Endodermal cell (in vitro differentiated cells): Measurements from ENCODE around the gene ZC3H12C. TPM values are rescaled to one million over a fixed set of nuclear protein-coding genes. Genes with fewer than 3 reads are reported as not detected.
"Not testable (repeated sequence)": the region's sequence is repeated elsewhere in the genome, so short reads cannot be mapped to it uniquely, and the experiment has no call there.

Source experiments
- DNase-seq: peaks from one replicate; pipeline ENCODE4 v3.0.0-alpha.2; 2017
- H3K27ac ChIP-seq: 2 replicates; pipeline ENCODE4 v1.5.1; 2013; ENCODE audit warnings: mild to moderate bottlenecking, low read depth, low read length, moderate library complexity
- H3K27me3 ChIP-seq: 2 replicates; pipeline ENCODE4 v1.6.1; 2013; ENCODE audit warnings: mild to moderate bottlenecking, low read length, moderate library complexity; ENCODE audit not compliant: insufficient read depth, control insufficient read depth, poor library complexity, severe bottlenecking
- H3K36me3 ChIP-seq: 2 replicates; pipeline ENCODE4 v1.7.0; 2013; ENCODE audit warnings: mild to moderate bottlenecking, low read length, moderate library complexity; ENCODE audit not compliant: control insufficient read depth, insufficient read depth
- H3K4me1 ChIP-seq: one replicate; pipeline ENCODE4 v1.7.0; 2013; ENCODE audit warnings: low read length; ENCODE audit not compliant: control insufficient read depth, insufficient read depth
- H3K4me3 ChIP-seq: 2 replicates; pipeline ENCODE4 v1.5.1; 2013; ENCODE audit warnings: mild to moderate bottlenecking, low read length, moderate library complexity
- H3K9ac ChIP-seq: 2 replicates; pipeline ENCODE4 v1.6.1; 2013; ENCODE audit warnings: mild to moderate bottlenecking, low read length, moderate library complexity; ENCODE audit not compliant: poor library complexity, severe bottlenecking; ENCODE audit errors: extremely low read depth
- H3K9me3 ChIP-seq: 2 replicates; pipeline ENCODE4 v1.6.1; 2013; ENCODE audit warnings: mild to moderate bottlenecking, low read length, moderate library complexity; ENCODE audit not compliant: control insufficient read depth
- H3K27ac Mint-ChIP-seq: 2 replicates; pipeline ENCODE4 v1.8.0; 2020; ENCODE audit warnings: mixed read lengths
- H3K27me3 Mint-ChIP-seq: 2 replicates; pipeline ENCODE4 v1.8.0; 2021; ENCODE audit warnings: mild to moderate bottlenecking, mixed read lengths; ENCODE audit not compliant: insufficient read depth
- H3K36me3 Mint-ChIP-seq: 2 replicates; pipeline ENCODE4 v1.8.0; 2020; ENCODE audit warnings: low read depth, mixed read lengths
- H3K4me1 Mint-ChIP-seq: 2 replicates; pipeline ENCODE4 v1.8.0; 2020; ENCODE audit warnings: mixed read lengths
- H3K4me3 Mint-ChIP-seq: 2 replicates; pipeline ENCODE4 v1.8.0; 2020; ENCODE audit warnings: mild to moderate bottlenecking, moderate library complexity, mixed read lengths
- H3K9me3 Mint-ChIP-seq: 2 replicates; pipeline ENCODE4 v1.8.0; 2020; ENCODE audit warnings: mild to moderate bottlenecking, mixed read lengths
- CTCF ChIP-seq: fragments of 200-600 bp; sonication (generic); conservative IDR thresholded peaks from 2 replicates; pipeline ENCODE4 v1.5.0; 2021; ENCODE audit warnings: antibody characterized with exemption, mild to moderate bottlenecking
- WGBS, 2 experiments: methylation state at CpG; one replicate each; pipeline versions ENCODE4 v1.1.5 to v1.1.7; 2013; ENCODE audit warnings: missing lambda C conversion rate in 2 of 2, mixed read lengths in 1 of 2; ENCODE audit not compliant: insufficient coverage in 1 of 2, insufficient read length in 1 of 2; 5-methylcytosine and 5-hydroxymethylcytosine counted together
- total RNA-seq, 2 donors: library from RNA; stranded (reverse); fragmentation: NEBNext Ultra II Directional in 1 of 2; extraction: Animal tissue kit (Norgen Biotek cat#: 25700) in 1 of 2; gene quantifications; 2 replicates in 1 of 2; 3 replicates in 1 of 2; pipeline ENCODE4 v1.2.1, GENCODE V29; 2021

ZC3H12C gene
- total RNA-seq, 2 donors from 2014 or later: 4.1 to 5.6 TPM

GRCh38 chr11:110062247-110062646, 30.9 kb upstream of the ZC3H12C start:
- Mint-ChIP-seq H3K27me3 (no peaks in the 10 kb centered on the region), H3K4me1 (no peaks in the 10 kb centered on the region)

GRCh38 chr11:110065189-110065588, 28.0 kb upstream of the ZC3H12C start:
- Histone ChIP-seq H3K36me3 (no peaks in the 10 kb centered on the region), H3K27me3 (no peaks in the 10 kb centered on the region), H3K27ac (no peak overlapping the region), H3K4me3 (no peak overlapping the region), H3K9me3 (no peaks in the 10 kb centered on the region), H3K4me1 (no peaks in the 10 kb centered on the region), H3K9ac (no peak overlapping the region)
- DNase-seq: no peak
- Mint-ChIP-seq H3K27me3 (no peaks in the 10 kb centered on the region), H3K27ac (no peak overlapping the region), H3K36me3 (no peaks in the 10 kb centered on the region), H3K4me3 (no peak overlapping the region), H3K4me1 (no peaks in the 10 kb centered on the region), H3K9me3 (no peaks in the 10 kb centered on the region)
- TF ChIP-seq CTCF: no peak
- 69% methylated on average over 1 of the region's 2 CpGs; no CpG with 5 or more reads in 1 of the 2 experiments for WGBS, 2 experiments

More at GRCh38 chr11:110062247-110062646, 30.9 kb upstream of the ZC3H12C start:
- Mint-ChIP-seq H3K27ac (no peak overlapping the region), H3K4me3 (no peak overlapping the region), H3K36me3 (no peaks in the 10 kb centered on the region), H3K9me3 (no peaks in the 10 kb centered on the region)
- Histone ChIP-seq H3K27me3 (no peaks in the 10 kb centered on the region), H3K27ac (no peak overlapping the region), H3K4me1 (no peaks in the 10 kb centered on the region), H3K4me3 (no peak overlapping the region), H3K36me3 (no peaks in the 10 kb centered on the region), H3K9ac (no peak overlapping the region), H3K9me3 (no peaks in the 10 kb centered on the region)
- WGBS, 2 experiments: 92% methylated on average over 3 of the region's 3 CpGs; no CpG with 5 or more reads in 1 of the 2 experiments
- no peak for DNase-seq
- no peak for TF ChIP-seq CTCF

DNA sequence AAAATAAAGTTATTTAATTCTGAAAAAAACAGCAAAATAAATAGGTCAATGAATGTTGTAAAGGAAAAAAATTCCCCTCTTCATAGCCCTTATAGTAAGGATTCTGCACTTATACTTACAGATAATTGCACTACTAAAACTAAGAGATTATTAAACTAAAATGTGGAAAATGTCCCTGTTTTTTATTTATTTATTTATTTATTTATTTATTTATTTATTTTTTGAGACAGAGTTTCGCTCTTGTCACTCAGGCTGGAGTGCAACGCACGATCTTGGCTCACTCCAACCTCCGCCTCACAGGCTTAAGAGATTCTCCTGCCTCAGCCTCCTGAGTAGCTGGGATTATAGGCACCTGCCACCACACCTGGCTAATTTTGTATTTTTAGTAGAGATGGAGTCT, 25.2 kb upstream of the ZC3H12C start:
- not testable (repeated sequence) for H3K27ac Mint-ChIP-seq, H3K9me3 Mint-ChIP-seq, H3K27me3 Mint-ChIP-seq, H3K4me3 ChIP-seq, H3K4me1 Mint-ChIP-seq, H3K9me3 ChIP-seq, H3K27me3 ChIP-seq, H3K36me3 ChIP-seq, DNase-seq, H3K36me3 Mint-ChIP-seq, H3K4me3 Mint-ChIP-seq, H3K9ac ChIP-seq, H3K4me1 ChIP-seq, H3K27ac ChIP-seq
- 91 to 92% methylated on average over 4 of the region's 4 CpGs for WGBS, 2 experiments

DNA sequence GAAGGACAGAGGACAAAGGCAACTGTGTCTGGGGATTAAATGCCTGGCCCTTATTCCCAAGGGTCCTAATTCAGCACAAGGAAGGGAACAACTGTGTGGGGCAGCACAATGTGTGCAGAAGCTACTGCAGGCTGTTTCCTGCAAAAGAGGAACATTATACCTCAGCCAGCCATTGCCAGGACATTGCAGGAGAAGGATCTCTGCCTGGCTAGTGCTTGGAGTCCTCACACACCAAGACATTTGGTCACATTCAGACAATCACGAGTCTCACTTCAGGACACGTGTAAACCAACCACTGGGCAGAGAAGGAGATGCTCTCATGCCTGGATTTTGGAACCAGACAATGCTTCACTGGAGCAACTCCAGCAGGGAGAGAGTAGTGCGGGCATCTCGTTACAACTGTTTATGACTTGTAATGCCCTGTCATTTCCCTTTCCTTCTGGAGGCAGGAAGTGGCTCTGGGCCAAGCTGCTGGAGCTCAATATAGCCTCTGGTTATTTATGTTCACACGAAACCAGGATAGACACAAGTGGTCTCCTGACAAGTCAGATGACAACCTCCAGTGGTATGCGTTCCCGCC, 23.9 kb upstream of the ZC3H12C start:
- Histone ChIP-seq H3K4me3 (no peak overlapping the region), H3K27me3 (no peaks in the 10 kb centered on the region), H3K27ac (no peak overlapping the region), H3K9ac (no peak overlapping the region), H3K4me1 (no peaks in the 10 kb centered on the region), H3K9me3 (no peaks in the 10 kb centered on the region), H3K36me3 (no peaks in the 10 kb centered on the region)
- no peak for DNase-seq
- Mint-ChIP-seq H3K27ac (no peak overlapping the region), H3K36me3 (no peaks in the 10 kb centered on the region), H3K4me3 (no peak overlapping the region), H3K9me3 (no peaks in the 10 kb centered on the region), H3K27me3 (no peaks in the 10 kb centered on the region), H3K4me1 (no peaks in the 10 kb centered on the region)
- WGBS, 2 experiments: 94% methylated on average over 4 to 7 of the region's 7 CpGs
- no peak for TF ChIP-seq CTCF
